H9 (cell line): ENCODE measurements around the gene CWC25. TPM values are rescaled to one million over a fixed set of nuclear protein-coding genes. Genes with fewer than 3 reads are reported as not detected.

ENCODE experiments used
- DNase-seq: peaks from one replicate; pipeline ENCODE4 v3.0.0-alpha.2; 2017
- H2AFZ ChIP-seq: one replicate; pipeline ENCODE4 v1.6.1; 2013; ENCODE audit warnings: mild to moderate bottlenecking, low read length, control low read depth, moderate library complexity
- H2AK5ac ChIP-seq: 2 replicates; pipeline ENCODE4 v1.6.1; 2013; ENCODE audit warnings: low read length, control low read depth, mixed read lengths; ENCODE audit not compliant: insufficient read length
- H2BK120ac ChIP-seq: one replicate; pipeline ENCODE4 v1.6.1; 2013; ENCODE audit warnings: low read depth, mild to moderate bottlenecking, low read length, control low read depth, inconsistent platforms; ENCODE audit not compliant: poor library complexity, severe bottlenecking
- H2BK12ac ChIP-seq: 2 replicates; pipeline ENCODE4 v1.6.1; 2013; ENCODE audit warnings: low read length, control low read depth, mixed read lengths, low read depth; ENCODE audit not compliant: insufficient read length
- H2BK15ac ChIP-seq: 2 replicates; pipeline ENCODE4 v1.6.1; 2013; ENCODE audit warnings: low read depth, low read length, control low read depth
- H2BK20ac ChIP-seq: one replicate; pipeline ENCODE4 v1.6.1; 2013; ENCODE audit warnings: low read depth, mild to moderate bottlenecking, low read length, control low read depth, inconsistent platforms; ENCODE audit not compliant: poor library complexity, severe bottlenecking
- H2BK5ac ChIP-seq: 2 replicates; pipeline ENCODE4 v1.6.1; 2013; ENCODE audit warnings: low read length, control low read depth, mixed read lengths; ENCODE audit not compliant: insufficient read length
- H3K14ac ChIP-seq: 2 replicates; pipeline ENCODE4 v1.6.1; 2013; ENCODE audit warnings: low read length, control low read depth; ENCODE audit not compliant: insufficient read depth
- H3K18ac ChIP-seq: 2 replicates; pipeline ENCODE4 v1.6.1; 2013; ENCODE audit warnings: low read depth, mild to moderate bottlenecking, mixed read lengths, low read length, control low read depth; ENCODE audit not compliant: insufficient read length
- H3K23ac ChIP-seq: 2 replicates; pipeline ENCODE4 v1.6.1; 2013; ENCODE audit warnings: low read length, control low read depth, mixed read lengths, low read depth; ENCODE audit not compliant: insufficient read length
- H3K23me2 ChIP-seq: 2 replicates; pipeline ENCODE4 v1.6.1; 2013; ENCODE audit warnings: low read depth, mild to moderate bottlenecking, mixed read lengths, low read length, control low read depth; ENCODE audit not compliant: insufficient read length, poor library complexity, severe bottlenecking
- H3K27ac ChIP-seq: 2 replicates; pipeline ENCODE4 v1.5.1; 2013; ENCODE audit warnings: low read length, control low read depth, mixed read lengths, low read depth; ENCODE audit not compliant: insufficient read length
- H3K27me3 ChIP-seq: 2 replicates; pipeline ENCODE4 v1.6.1; 2013; ENCODE audit warnings: low read length, control low read depth, inconsistent platforms; ENCODE audit not compliant: insufficient read depth
- H3K4ac ChIP-seq: 2 replicates; pipeline ENCODE4 v1.6.1; 2013; ENCODE audit warnings: low read depth, mild to moderate bottlenecking, control low read depth, inconsistent platforms, low read length, moderate library complexity
- H3K4me1 ChIP-seq: 2 replicates; pipeline ENCODE4 v1.6.1; 2013; ENCODE audit warnings: low read length, control low read depth, inconsistent platforms; ENCODE audit not compliant: insufficient read depth
- H3K4me2 ChIP-seq: 2 replicates; pipeline ENCODE4 v1.6.1; 2013; ENCODE audit warnings: low read length, control low read depth, mixed read lengths; ENCODE audit not compliant: insufficient read length, insufficient read depth
- H3K56ac ChIP-seq: 2 replicates; pipeline ENCODE4 v1.6.1; 2013; ENCODE audit warnings: low read depth, mild to moderate bottlenecking, mixed read lengths, low read length, control low read depth; ENCODE audit not compliant: insufficient read length
- H3K79me1 ChIP-seq: 2 replicates; pipeline ENCODE4 v1.6.1; 2013; ENCODE audit warnings: low read depth, mild to moderate bottlenecking, moderate library complexity, low read length, control low read depth, inconsistent platforms; ENCODE audit not compliant: insufficient read depth, poor library complexity, severe bottlenecking
- H3K79me2 ChIP-seq: 2 replicates; pipeline ENCODE4 v1.6.1; 2013; ENCODE audit warnings: low read length, control low read depth, inconsistent platforms; ENCODE audit not compliant: insufficient read depth
- H3K9ac ChIP-seq: 2 replicates; pipeline ENCODE4 v1.6.1; 2013; ENCODE audit warnings: low read length, control low read depth, mixed read lengths; ENCODE audit not compliant: insufficient read length; ENCODE audit errors: extremely low read depth
- H3K9me3 ChIP-seq: one replicate; pipeline ENCODE4 v1.6.1; 2013; ENCODE audit warnings: low read depth, low read length, inconsistent platforms; ENCODE audit not compliant: control insufficient read depth
- H3T11ph ChIP-seq: one replicate; pipeline ENCODE4 v1.6.1; 2013; ENCODE audit warnings: mild to moderate bottlenecking, low read length, control low read depth, inconsistent platforms
- H4K20me1 ChIP-seq: one replicate; pipeline ENCODE4 v1.6.1; 2013; ENCODE audit not compliant: control insufficient read depth, insufficient read length, insufficient read depth
- H4K5ac ChIP-seq: 2 replicates; pipeline ENCODE4 v1.6.1; 2013; ENCODE audit warnings: low read depth, mild to moderate bottlenecking, mixed read lengths, low read length, control low read depth; ENCODE audit not compliant: insufficient read length
- H4K8ac ChIP-seq: replicated peaks from 2 replicates; pipeline ENCODE4 v1.6.1; 2013; ENCODE audit warnings: low read length, control low read depth, mixed read lengths, low read depth; ENCODE audit not compliant: insufficient read length
- H4K91ac ChIP-seq: 2 replicates; pipeline ENCODE4 v1.6.1; 2013; ENCODE audit warnings: low read depth, mild to moderate bottlenecking, moderate library complexity, mixed read lengths, low read length, control low read depth; ENCODE audit not compliant: insufficient read length
- H3K27ac Mint-ChIP-seq, 3 experiments: 2 replicates in 2 of 3; 3 replicates in 1 of 3; pipeline ENCODE4 v1.8.0; 2020 to 2021; ENCODE audit warnings: mixed read lengths in 3 of 3, mild to moderate bottlenecking in 1 of 3, moderate library complexity in 1 of 3
- H3K27me3 Mint-ChIP-seq: 2 replicates; pipeline ENCODE4 v1.8.0; 2021; ENCODE audit warnings: low read depth, mild to moderate bottlenecking, moderate library complexity, mixed read lengths
- H3K36me3 Mint-ChIP-seq, 3 experiments: 2 replicates in 2 of 3; 3 replicates in 1 of 3; pipeline ENCODE4 v1.8.0; 2020 to 2021; ENCODE audit warnings: low read depth in 3 of 3, mixed read lengths in 3 of 3; ENCODE audit not compliant: insufficient read depth in 1 of 3
- H3K4me1 Mint-ChIP-seq, 2 experiments: 2 replicates each; pipeline ENCODE4 v1.8.0; 2020; ENCODE audit warnings: mixed read lengths in 2 of 2
- H3K4me3 Mint-ChIP-seq, 2 experiments: 2 replicates in 1 of 2; 3 replicates in 1 of 2; pipeline ENCODE4 v1.8.0; 2020 to 2021; ENCODE audit warnings: mild to moderate bottlenecking in 2 of 2, mixed read lengths in 2 of 2, moderate library complexity in 1 of 2
- H3K9me3 Mint-ChIP-seq, 2 experiments: 2 replicates in 1 of 2; 3 replicates in 1 of 2; pipeline ENCODE4 v1.8.0; 2020; ENCODE audit warnings: mild to moderate bottlenecking in 2 of 2, mixed read lengths in 2 of 2, moderate library complexity in 1 of 2
- WGBS: extraction: QIAGEN DNeasy Blood & Tissue Kit; methylation state at CpG from one replicate; pipeline ENCODE4 v1.1.7; 2013; ENCODE audit warnings: missing lambda C conversion rate, low lambda C conversion rate, mixed read lengths; ENCODE audit not compliant: insufficient read length; ENCODE audit errors: extremely low coverage; 5-methylcytosine and 5-hydroxymethylcytosine counted together
- total RNA-seq: library from RNA; stranded (reverse); gene quantifications from 2 replicates; pipeline ENCODE4 v1.2.1, GENCODE V29; 2021
- TF ChIP-seq, protein P1 (sequence below): fragments of 200-600 bp; sonication (generic); conservative IDR thresholded peaks from 3 replicates; pipeline ENCODE4 v1.8.0; 2021; ENCODE audit warnings: antibody characterized with exemption, mild to moderate bottlenecking

CWC25 gene
- total RNA-seq, 1 experiment from 2014 or later: 15.9 TPM

DNA sequence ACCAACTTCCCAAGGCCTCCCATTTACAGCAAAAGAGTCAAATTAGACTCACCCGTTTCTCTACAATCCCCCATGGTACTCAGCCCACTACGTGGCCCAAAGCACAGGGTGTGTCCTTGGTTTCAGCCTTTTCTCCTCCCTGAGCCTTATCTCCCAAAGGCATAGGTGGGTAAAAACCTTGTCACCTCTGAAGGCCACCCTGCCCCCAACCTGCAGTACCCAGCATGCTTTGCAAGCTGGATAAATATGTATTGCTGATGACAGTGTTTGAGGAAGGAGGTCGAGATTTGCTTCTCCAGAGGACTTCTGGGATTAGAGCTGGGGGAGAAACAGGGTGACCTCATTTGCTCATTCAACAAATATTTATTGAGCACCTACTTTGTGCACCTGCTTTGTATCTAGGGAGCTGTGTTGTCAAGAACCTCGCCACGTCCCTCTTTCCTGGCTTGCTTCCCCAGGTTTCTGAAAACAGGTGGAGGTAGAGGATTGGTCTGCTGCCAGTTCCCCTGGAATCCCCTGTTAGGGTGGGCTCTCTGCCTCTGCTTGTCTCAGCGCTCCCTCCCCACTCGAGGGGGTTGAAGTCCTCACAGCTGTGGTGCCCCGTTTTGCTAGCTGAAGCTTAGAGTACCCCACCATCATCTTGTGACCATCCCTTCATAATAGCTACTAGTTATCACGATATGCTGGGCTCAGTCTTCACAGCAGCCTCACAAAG lies 47.7 kb upstream of the CWC25 start:
- H3K18ac ChIP-seq: no peak overlapping the region
- peaks cover 50 to 67% of the 10 kb centered on the region in 2 experiments for H3K4me1 Mint-ChIP-seq

More for the DNA sequence above, 47.7 kb upstream of the CWC25 start:
- Histone ChIP-seq H3K23ac (no peak overlapping the region), H4K91ac (no peak overlapping the region), H3K27me3 (no peaks in the 10 kb centered on the region), H4K8ac (no peak overlapping the region), H2BK15ac (no peak overlapping the region), H3K4me2 (no peak overlapping the region), H3K14ac (no peak overlapping the region), H3K4me1 (peaks cover 7% of the 10 kb centered on the region; the same call in 1 of the 2 replicates), H4K5ac (no peak overlapping the region), H3K79me1 (no peaks in the 10 kb centered on the region), H2BK20ac (no peak overlapping the region), H2AK5ac (no peak overlapping the region), H3K79me2 (peaks cover 36% of the 10 kb centered on the region; the same call in 1 of the 2 replicates), H2BK5ac (no peak overlapping the region), H3K27ac (no peak overlapping the region), H2BK120ac (no peak overlapping the region), H2BK12ac (no peak overlapping the region), H4K20me1 (peaks cover 2% of the 10 kb centered on the region), H2AFZ (no peak overlapping the region), H3K56ac (no peak overlapping the region), H3K4ac (no peak overlapping the region), H3T11ph (no peak overlapping the region), H3K9me3 (no peaks in the 10 kb centered on the region), H3K23me2 (peaks cover 19% of the 10 kb centered on the region), H3K9ac (no peak overlapping the region)
- TF ChIP-seq, protein P1, sequence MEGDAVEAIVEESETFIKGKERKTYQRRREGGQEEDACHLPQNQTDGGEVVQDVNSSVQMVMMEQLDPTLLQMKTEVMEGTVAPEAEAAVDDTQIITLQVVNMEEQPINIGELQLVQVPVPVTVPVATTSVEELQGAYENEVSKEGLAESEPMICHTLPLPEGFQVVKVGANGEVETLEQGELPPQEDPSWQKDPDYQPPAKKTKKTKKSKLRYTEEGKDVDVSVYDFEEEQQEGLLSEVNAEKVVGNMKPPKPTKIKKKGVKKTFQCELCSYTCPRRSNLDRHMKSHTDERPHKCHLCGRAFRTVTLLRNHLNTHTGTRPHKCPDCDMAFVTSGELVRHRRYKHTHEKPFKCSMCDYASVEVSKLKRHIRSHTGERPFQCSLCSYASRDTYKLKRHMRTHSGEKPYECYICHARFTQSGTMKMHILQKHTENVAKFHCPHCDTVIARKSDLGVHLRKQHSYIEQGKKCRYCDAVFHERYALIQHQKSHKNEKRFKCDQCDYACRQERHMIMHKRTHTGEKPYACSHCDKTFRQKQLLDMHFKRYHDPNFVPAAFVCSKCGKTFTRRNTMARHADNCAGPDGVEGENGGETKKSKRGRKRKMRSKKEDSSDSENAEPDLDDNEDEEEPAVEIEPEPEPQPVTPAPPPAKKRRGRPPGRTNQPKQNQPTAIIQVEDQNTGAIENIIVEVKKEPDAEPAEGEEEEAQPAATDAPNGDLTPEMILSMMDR: no peak
- Mint-ChIP-seq H3K36me3 (peaks cover under 1 to 8% (median 4%) of the 10 kb centered on the region in 3 experiments; a peak in 4 of 7 replicates), H3K4me3 (peak overlapping the region in 1 of 2 experiments; percentile 47; a peak in 1 of 5 replicates), H3K27ac (peak overlapping the region in 1 of 3 experiments; percentile 54; a peak in 2 of 7 replicates), H3K9me3 (peaks cover 0 to 5% of the 10 kb centered on the region in 2 experiments; a peak in 2 of 5 replicates), H3K27me3 (no peaks in the 10 kb centered on the region; the same call in 1 of the 2 replicates)
- WGBS: no CpG with 5 or more reads among the region's 9 CpGs
- DNase-seq: no peak
